Type B pancreatic cell (in vitro differentiated cells): ENCODE data around the gene RIOK2. TPM values are rescaled to one million over a fixed set of nuclear protein-coding genes. Genes with fewer than 3 reads are reported as not detected.

Experiments used
- DNase-seq: peaks from one replicate; pipeline ENCODE4 v3.0.0; 2021; ENCODE audit warnings: mixed read lengths; ENCODE audit not compliant: unreplicated experiment; ENCODE audit errors: extremely low spot score
- H3K27ac Mint-ChIP-seq: 2 replicates; pipeline ENCODE4 v1.8.0; 2021; ENCODE audit warnings: mild to moderate bottlenecking, mixed read lengths
- H3K27me3 Mint-ChIP-seq: 2 replicates; pipeline ENCODE4 v1.8.0; 2021; ENCODE audit warnings: mixed read lengths
- H3K36me3 Mint-ChIP-seq: 2 replicates; pipeline ENCODE4 v1.8.0; 2021; ENCODE audit warnings: mixed read lengths
- H3K4me1 Mint-ChIP-seq: one replicate; pipeline ENCODE4 v1.8.0; 2021; ENCODE audit warnings: mixed read lengths; ENCODE audit not compliant: unreplicated experiment
- H3K4me3 Mint-ChIP-seq: 2 replicates; pipeline ENCODE4 v1.8.0; 2021; ENCODE audit warnings: mild to moderate bottlenecking, mixed read lengths
- H3K9me3 Mint-ChIP-seq: 2 replicates; pipeline ENCODE4 v1.8.0; 2021; ENCODE audit warnings: mixed read lengths
- CTCF ChIP-seq: fragments of 200-600 bp; sonication (generic); conservative IDR thresholded peaks from 2 replicates; pipeline ENCODE4 v1.5.0; 2021; ENCODE audit warnings: antibody characterized with exemption, mild to moderate bottlenecking
- total RNA-seq: library from RNA; stranded (reverse); gene quantifications from 2 replicates; pipeline ENCODE4 v1.2.1, GENCODE V29; 2021; ENCODE audit warnings: low replicate concordance

Gene RIOK2
- total RNA-seq, 1 donor from 2014 or later = 35.1 TPM

GRCh38 chr5:97125125-97125683 lies 57.8 kb downstream of the RIOK2 start:
- TF ChIP-seq CTCF = no peak
- no peak for DNase-seq
- peaks cover 15% of the 10 kb centered on the region for H3K9me3 Mint-ChIP-seq
- H3K27me3 Mint-ChIP-seq = peaks cover 21% of the 10 kb centered on the region
- H3K4me1 Mint-ChIP-seq = peaks cover 3% of the 10 kb centered on the region
- H3K27ac Mint-ChIP-seq = no peak overlapping the region
- H3K36me3 Mint-ChIP-seq = peaks cover 10% of the 10 kb centered on the region
- H3K4me3 Mint-ChIP-seq = no peak overlapping the region

- Mint-ChIP-seq H3K27ac (no peak overlapping the region), H3K9me3 (peaks cover 15% of the 10 kb centered on the region), H3K4me1 (no peaks in the 10 kb centered on the region), H3K36me3 (peaks cover 10% of the 10 kb centered on the region), H3K27me3 (peaks cover 21% of the 10 kb centered on the region), H3K4me3 (no peak overlapping the region)
- DNase-seq = no peak
- no peak for TF ChIP-seq CTCF
Observed at GRCh38 chr5:97124335-97124734, 58.7 kb downstream of the RIOK2 start.

GRCh38 chr5:97121848-97122247 lies 61.2 kb downstream of the RIOK2 start:
- Mint-ChIP-seq H3K4me1 (peaks cover 12% of the 10 kb centered on the region), H3K9me3 (peaks cover 5% of the 10 kb centered on the region), H3K27me3 (peaks cover 12% of the 10 kb centered on the region), H3K27ac (no peak overlapping the region), H3K4me3 (no peak overlapping the region), H3K36me3 (peaks cover 3% of the 10 kb centered on the region)
- no peak for TF ChIP-seq CTCF
- DNase-seq = no peak

- Mint-ChIP-seq H3K9me3 (peaks cover 5% of the 10 kb centered on the region), H3K27me3 (peaks cover 12% of the 10 kb centered on the region), H3K27ac (no peak overlapping the region), H3K4me3 (no peak overlapping the region), H3K36me3 (no peaks in the 10 kb centered on the region), H3K4me1 (peaks cover 29% of the 10 kb centered on the region)
- no peak for TF ChIP-seq CTCF
- no peak for DNase-seq
Observed at GRCh38 chr5:97120195-97120594, 62.9 kb downstream of the RIOK2 start.

GRCh38 chr5:97119007-97119390 lies 64.0 kb downstream of the RIOK2 start:
- DNase-seq = no peak
- H3K9me3 Mint-ChIP-seq = peaks cover 10% of the 10 kb centered on the region
- H3K4me1 Mint-ChIP-seq = peaks cover 36% of the 10 kb centered on the region
- no peak for TF ChIP-seq CTCF
- H3K27me3 Mint-ChIP-seq = peaks cover 12% of the 10 kb centered on the region
- no peaks in the 10 kb centered on the region for H3K36me3 Mint-ChIP-seq
- no peak overlapping the region for H3K4me3 Mint-ChIP-seq
- H3K27ac Mint-ChIP-seq = no peak overlapping the region
